ENCODE measurements around the gene FAM81B.
A peak's percentile ranks its signal among the peaks of the same experiment; 100 is the strongest.

The FAM81B gene

DNA sequence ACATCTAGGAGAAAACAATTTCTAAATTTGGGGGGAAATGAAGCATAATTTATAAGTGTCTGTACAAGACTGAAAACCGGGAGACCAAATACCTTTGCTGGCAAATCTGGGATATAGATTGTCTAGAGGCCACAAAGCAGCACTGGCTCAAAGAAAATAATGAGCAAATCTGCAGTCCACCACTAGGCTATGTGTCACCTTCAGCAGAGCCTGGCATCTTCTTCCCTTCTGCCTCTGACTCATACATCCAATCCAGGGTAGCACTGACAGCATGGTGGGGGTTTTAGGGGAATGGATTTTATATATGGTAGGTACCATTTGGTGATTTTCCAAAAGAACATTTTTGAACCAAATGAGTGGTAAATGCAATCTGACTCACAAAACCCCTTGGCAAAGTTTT lies 12.8 kb downstream of the FAM81B start:
- DNase-seq (ENCODE audit: low spot score) = no peak

DNA sequence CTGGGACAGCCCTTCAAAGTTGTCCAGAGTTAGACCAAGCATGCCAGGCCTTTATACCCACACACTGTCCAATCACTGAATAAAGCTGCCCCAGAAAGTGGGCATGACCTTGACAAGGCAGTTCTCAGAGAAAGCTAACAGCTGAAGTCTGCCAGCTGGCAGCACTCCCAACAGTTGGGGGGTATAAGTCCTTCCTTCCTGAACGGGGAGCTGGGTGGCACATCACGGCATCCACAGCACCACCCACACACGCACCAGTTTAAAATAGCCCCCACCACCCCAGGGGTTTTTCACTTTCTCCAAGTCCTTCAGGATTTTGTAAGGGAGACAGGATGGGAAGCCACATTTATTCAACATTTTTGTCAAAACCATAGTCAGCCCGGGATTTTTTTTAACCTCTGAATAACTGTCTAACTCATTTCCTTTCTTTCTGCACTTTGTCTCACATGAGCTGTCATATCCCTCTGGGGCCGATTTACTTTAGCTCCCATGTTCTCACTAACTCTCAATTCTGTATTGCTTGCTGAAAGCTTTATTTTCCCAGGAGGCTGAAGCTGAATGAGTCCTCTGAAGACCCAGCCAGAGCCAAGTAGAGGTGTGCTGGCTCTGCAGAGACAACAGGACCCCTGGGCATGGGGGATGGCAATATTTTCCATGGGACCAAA lies 15.4 kb downstream of the FAM81B start:
- DNase-seq (ENCODE audit: low spot score) = no peak

- DNase-seq (ENCODE audit: low spot score) = no peak
Observed at GRCh38 chr5:95410279-95410678, 19.1 kb downstream of the FAM81B start.

GRCh38 chr5:95411474-95411873 lies 20.3 kb downstream of the FAM81B start:
- no peak for DNase-seq (ENCODE audit: low spot score)

GRCh38 chr5:95414451-95414850 lies 23.3 kb downstream of the FAM81B start:
- DNase-seq (ENCODE audit: low spot score) = no peak

- DNase-seq (ENCODE audit: low spot score) = no peak
Observed at GRCh38 chr5:95417971-95418370, 26.8 kb downstream of the FAM81B start.

DNA sequence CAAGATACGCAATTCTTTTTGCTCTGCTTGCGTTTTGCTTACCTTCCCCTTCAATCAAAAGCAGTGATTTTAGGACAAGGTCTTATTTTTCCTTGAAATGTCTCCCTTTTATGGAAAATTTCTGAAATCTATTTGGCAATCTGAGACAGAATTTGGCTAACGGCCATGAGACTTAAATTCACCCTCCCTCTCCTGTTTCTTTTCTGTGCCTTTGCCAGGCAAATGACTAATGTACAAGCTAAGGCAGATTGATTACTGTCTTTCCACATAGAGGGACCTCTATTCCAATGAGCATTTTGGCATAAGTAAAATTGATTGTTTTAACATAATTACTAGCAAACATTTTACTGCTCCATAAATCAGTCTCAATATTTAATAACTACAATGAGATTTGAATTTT lies 31.7 kb downstream of the FAM81B start:
- no peak for DNase-seq (ENCODE audit: low spot score)

GRCh38 chr5:95424016-95424415 lies 32.9 kb downstream of the FAM81B start:
- DNase-seq (ENCODE audit: low spot score) = no peak

- DNase-seq (ENCODE audit: low spot score) = no peak
Observed at GRCh38 chr5:95424526-95424925, 33.4 kb downstream of the FAM81B start.

GRCh38 chr5:95426227-95426626 lies 35.1 kb downstream of the FAM81B start:
- DNase-seq (ENCODE audit: low spot score) = no peak

DNA sequence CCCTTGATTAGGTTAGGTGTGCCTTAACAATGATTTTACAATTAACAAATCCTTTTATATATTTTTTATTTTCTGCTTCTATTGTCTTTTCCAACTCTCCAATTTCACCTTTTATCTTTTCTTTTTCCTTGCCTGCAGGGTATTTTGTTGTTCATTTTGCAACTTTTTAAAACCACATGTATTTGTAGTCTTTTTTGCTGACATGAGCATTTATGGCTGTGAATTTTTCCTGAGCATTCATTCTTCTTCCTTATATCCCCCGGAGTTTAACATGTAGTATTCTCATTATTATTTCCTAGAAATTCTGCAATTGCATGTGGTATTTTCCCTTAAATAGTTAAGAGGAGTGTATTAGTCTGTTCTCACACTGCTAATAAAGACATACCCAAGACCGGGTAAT lies 41.6 kb downstream of the FAM81B start:
- no peak for DNase-seq (ENCODE audit: low spot score)

DNA sequence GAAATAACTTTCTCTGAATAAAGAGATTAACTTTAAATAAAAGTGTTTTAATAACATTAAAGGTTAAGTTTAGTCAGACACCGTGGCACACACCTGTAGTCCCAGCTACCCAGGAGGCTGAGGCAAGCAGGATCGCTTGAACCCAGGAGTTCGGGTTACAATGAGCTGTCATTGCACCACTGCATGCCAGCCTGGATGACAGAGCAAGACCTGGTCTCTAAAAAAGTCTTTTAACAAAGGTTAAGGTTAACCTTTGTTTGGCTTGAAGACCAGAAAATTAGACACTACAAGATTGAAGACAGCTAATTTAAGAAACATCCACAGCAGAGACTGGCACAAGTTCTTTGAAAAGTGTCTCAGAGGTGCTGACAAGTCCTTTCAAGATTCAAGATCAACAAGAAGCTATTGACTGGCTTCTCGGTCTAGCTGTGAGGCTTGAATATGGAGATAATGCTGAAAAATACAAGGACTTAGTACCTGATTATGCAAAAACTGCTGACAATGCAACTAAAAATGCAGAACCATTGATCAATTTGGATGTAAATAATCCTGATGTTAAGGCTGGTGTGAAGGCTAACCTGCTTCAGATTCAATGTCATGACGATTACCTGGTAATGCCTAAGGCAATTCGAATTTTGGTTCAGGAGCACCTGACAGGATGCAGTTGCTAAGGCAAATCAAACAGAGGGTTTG lies 48.8 kb downstream of the FAM81B start:
- no peak for DNase-seq (ENCODE audit: low spot score)

- DNase-seq (ENCODE audit: low spot score) = no peak
Observed at GRCh38 chr5:95440825-95441224, 49.7 kb downstream of the FAM81B start.

DNA sequence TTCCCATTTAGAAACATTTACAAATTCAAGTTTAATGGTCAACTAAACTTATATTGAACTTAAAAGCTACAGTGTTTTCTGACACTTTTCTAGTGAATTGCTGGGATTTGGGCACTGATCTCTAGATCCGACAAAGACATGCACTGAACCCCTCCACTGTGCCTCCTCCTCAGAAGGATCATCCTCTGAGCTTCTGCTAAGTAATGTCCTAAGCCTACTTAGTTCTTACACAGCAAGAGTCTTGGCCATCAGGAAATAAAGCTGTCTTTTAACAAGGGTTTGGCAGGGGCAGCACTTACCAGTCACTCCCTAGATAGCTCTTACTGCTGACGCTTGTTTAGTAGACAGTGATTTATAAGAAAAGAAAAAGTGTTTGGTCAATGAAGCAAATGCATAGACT lies 50.5 kb downstream of the FAM81B start:
- DNase-seq (ENCODE audit: low spot score) = no peak

DNA sequence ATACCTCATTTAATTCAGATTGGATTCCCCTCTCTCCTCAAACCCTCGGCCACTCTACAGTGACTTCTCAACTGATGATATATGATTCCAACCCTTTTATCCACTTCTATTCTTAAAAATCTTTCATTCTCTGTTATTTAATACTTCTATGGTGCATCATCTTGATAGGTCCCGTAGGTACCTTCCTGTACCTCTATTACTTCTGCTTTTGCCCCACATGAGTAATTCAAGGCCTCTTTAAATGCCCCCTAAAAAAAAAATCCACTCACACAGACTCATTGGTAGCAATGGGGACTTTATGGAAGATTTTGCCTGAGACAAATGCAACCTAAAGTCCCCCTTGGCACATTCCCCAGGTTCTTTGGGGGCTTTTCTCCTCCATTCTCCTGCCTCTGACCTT lies 54.3 kb downstream of the FAM81B start:
- no peak for DNase-seq (ENCODE audit: low spot score)

- peak; percentile 44 for DNase-seq (ENCODE audit: low spot score)
Observed at GRCh38 chr5:95445995-95446394, 54.8 kb downstream of the FAM81B start.

DNA sequence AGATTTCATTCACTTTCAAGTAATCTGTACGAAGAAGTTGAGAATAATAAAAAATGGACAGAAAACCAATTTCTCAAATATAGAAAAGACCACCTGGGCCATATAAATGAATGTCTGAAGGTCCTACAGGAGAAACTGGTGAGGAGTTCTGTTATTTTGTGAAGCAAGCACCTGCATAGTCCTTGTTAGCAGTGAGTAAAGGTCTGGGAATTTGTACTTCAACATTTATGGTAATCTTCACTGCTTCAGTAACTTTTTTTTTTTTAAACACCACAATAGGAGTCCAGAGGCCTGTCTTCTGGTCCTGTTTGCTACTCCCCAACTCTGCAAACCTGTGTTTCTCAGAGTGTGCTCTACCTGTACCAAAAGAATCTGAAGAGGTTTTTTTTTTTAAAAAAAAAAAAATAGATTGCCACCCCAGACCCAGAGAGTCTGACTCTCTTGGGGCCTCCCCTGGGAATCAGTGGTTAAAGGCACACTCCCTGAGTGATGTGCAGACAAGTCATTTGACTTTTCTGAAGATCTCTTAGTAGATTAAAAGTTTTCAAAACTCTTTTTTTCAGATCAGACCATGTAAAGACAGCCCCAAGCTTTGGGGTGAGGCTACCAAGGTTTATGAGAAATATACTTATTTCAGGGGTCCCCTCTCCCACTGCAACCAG lies 55.5 kb downstream of the FAM81B start:
- no peak for DNase-seq (ENCODE audit: low spot score)

DNA sequence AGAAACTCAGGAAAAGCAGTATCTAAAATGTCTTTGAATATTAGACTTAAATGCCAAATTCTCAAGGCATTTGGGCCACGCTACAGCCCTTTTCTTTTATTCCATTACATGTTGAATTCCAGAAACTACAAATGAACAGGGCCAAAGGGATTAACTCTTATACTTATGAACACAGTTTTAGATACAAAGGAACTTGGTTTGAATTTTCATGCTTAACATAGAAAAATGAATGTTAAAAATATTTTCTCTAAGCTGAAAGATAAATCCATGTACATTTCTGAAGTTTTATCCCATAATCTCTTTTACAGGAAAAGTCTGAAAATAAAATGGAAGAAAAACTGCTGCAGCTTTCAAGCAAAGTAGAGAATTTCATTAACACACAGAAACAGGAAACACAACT lies 56.8 kb downstream of the FAM81B start:
- DNase-seq (ENCODE audit: low spot score) = no peak

DNA sequence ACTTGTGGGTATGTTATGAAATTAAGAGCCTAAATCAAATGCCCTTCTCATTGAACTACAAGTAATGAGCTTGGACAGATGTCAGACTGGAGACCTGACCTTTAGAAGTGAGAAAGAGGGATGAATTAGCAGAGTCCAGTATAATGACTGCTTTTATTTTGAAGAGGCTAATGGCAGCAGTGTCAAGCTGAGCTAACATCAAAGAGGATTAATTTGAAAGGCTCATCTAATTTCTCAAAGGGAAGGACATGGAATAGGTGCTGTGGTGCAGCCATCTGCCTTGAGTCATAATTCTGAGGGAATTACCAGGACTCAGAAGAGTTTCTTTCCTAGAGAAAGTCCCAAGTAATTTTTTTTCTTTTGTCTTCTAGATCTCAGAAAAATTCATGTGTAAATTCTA lies 57.6 kb downstream of the FAM81B start:
- DNase-seq (ENCODE audit: low spot score) = no peak

DNA sequence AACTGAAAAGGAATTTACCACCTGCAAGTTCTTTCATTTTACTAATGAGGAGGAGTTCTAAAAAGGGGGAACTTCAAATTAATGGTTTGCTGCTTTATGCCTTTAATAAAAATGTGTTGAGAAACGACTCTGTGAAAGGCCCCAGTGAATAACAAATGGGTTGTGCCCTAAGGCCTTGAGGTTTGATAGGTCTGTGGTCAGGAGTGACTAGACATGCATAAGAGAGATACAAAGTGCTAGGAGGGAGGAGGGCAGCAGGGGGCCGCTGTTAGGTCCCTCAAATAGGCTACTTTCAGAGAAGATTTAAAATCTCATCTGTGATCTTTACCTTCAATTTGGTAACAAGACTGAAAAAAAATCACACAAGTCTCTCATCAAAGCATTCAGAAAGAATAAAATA lies 58.3 kb downstream of the FAM81B start:
- DNase-seq (ENCODE audit: low spot score) = no peak

GRCh38 chr5:95454536-95454935 lies 63.4 kb downstream of the FAM81B start:
- DNase-seq (ENCODE audit: low spot score) = no peak

- no peak for DNase-seq (ENCODE audit: low spot score)
Observed at GRCh38 chr5:95460665-95461064, 69.5 kb downstream of the FAM81B start.

GRCh38 chr5:95471487-95471886 lies 80.3 kb downstream of the FAM81B start:
- no peak for DNase-seq (ENCODE audit: low spot score)

DNA sequence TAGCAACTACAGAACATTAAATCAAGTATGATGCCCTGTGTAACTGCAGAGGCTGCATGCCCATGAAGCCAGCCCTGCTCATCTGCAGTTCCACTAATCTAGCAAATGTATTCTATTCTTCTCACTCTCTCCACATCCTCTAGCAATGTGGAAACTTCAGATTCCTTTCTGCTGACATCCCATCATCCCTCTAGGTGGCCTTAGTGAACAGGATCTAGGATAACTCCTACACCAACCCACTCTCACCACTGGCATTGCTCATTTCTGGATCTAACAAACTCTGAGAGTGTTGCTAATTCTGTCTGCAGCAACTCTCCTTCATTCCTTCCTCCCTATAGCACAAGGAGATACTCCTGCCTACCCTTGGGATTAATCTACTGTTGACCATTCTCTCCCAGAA lies 80.8 kb downstream of the FAM81B start:
- peak; percentile 39 for DNase-seq (ENCODE audit: low spot score)
